AG09319 (cell line): ENCODE data around the gene INSIG1.

ENCODE experiments used
- DNase-seq: peaks from one replicate; pipeline ENCODE4 v3.0.0-alpha.2; 2010; ENCODE audit warnings: low read depth; ENCODE audit errors: extremely low read depth
- CTCF ChIP-seq: IDR thresholded peaks from 2 replicates; pipeline ENCODE4 v1.5.1; 2011; ENCODE audit warnings: low read depth, mild to moderate bottlenecking, inconsistent platforms, low read length, moderate library complexity

INSIG1 gene

GRCh38 chr7:155285833-155286232 is 11.8 kb upstream of the INSIG1 start:
- no peak for DNase-seq
- no peak for TF ChIP-seq CTCF

GRCh38 chr7:155286686-155287085 is 11.0 kb upstream of the INSIG1 start:
- no peak for TF ChIP-seq CTCF
- DNase-seq: no peak

- no peak for TF ChIP-seq CTCF
- DNase-seq: no peak
Measured at GRCh38 chr7:155287284-155287935, 10.3 kb upstream of the INSIG1 start.

DNA sequence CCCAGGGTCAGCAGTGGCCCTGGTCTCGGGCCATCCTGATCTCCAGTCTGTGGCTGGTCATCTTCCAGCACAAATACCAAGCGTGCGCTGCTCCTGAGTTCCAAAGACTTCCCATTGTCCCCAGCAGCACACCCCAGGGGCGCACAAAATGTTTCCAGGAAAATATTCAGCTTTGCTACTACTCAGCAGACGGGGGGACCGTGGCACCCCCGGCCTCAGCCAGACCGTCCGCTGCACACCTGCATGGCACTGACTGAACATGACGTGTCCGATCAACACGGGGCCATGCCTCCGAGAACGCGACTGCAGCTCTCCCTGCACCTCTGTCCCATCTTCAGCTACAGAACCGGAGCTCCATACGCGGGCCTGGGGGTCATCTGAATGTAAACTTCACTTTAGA is 9.6 kb upstream of the INSIG1 start:
- no peak for TF ChIP-seq CTCF
- no peak for DNase-seq

GRCh38 chr7:155289107-155289506 is 8.6 kb upstream of the INSIG1 start:
- no peak for DNase-seq
- TF ChIP-seq CTCF: no peak

- DNase-seq: no peak
- TF ChIP-seq CTCF: no peak
Measured at GRCh38 chr7:155289949-155290501, 7.7 kb upstream of the INSIG1 start.

GRCh38 chr7:155291045-155291530 is 6.6 kb upstream of the INSIG1 start:
- DNase-seq: no peak
- no peak for TF ChIP-seq CTCF
